ENCODE data around the gene CDK17.

GRCh38 chr12:96424601-96425000, 24.4 kb upstream of the CDK17 start:
- TF ChIP-seq POLR2AphosphoS5 (IDR thresholded peaks at IDR 0.05) (no peak), POLR2A (IDR thresholded peaks at IDR 0.05) (no peak), CTCF (IDR thresholded peaks at IDR 0.05) (no peak)
